ENCODE data around the gene RAC2.

Gene RAC2

GRCh38 chr22:37244114-37244921 is at the start of gene RAC2:
Gene RAC2 (minus strand): TSS chr22:37244269. CDS start chr22:37244148, 121 bp downstream.
- no peak for DNase-seq

- DNase-seq: no peak
Observed at GRCh38 chr22:37293172-37293571, 49.1 kb upstream of the RAC2 start.

- DNase-seq: no peak
Observed at GRCh38 chr22:37292641-37293040, 48.6 kb upstream of the RAC2 start.

GRCh38 chr22:37291559-37292298 is 47.7 kb upstream of the RAC2 start:
- no peak for DNase-seq

GRCh38 chr22:37290737-37291136 is 46.7 kb upstream of the RAC2 start:
- DNase-seq: no peak

- DNase-seq: no peak
Observed at GRCh38 chr22:37289156-37289735, 45.2 kb upstream of the RAC2 start.

- DNase-seq: no peak
Observed at GRCh38 chr22:37288521-37288920, 44.5 kb upstream of the RAC2 start.

- no peak for DNase-seq
Observed at GRCh38 chr22:37287550-37287951, 43.5 kb upstream of the RAC2 start.

- no peak for DNase-seq
Observed at GRCh38 chr22:37285937-37286336, 41.9 kb upstream of the RAC2 start.

- no peak for DNase-seq
Observed at GRCh38 chr22:37284805-37285355, 40.8 kb upstream of the RAC2 start.

GRCh38 chr22:37284126-37284804 is 40.2 kb upstream of the RAC2 start:
- no peak for DNase-seq

GRCh38 chr22:37283393-37283937 is 39.4 kb upstream of the RAC2 start:
- DNase-seq: no peak

GRCh38 chr22:37282385-37282677 is 38.3 kb upstream of the RAC2 start, which contains the start of gene CYTH4:
Gene CYTH4 (plus strand): TSS chr22:37282508. CDS start chr22:37282570, 62 bp downstream.
- no peak for DNase-seq

GRCh38 chr22:37281646-37282384 is 37.7 kb upstream of the RAC2 start:
- no peak for DNase-seq

GRCh38 chr22:37281195-37281594 is 37.1 kb upstream of the RAC2 start:
- no peak for DNase-seq

- no peak for DNase-seq
Observed at GRCh38 chr22:37280718-37281117, 36.6 kb upstream of the RAC2 start.

- DNase-seq: no peak
Observed at GRCh38 chr22:37279331-37280181, 35.5 kb upstream of the RAC2 start.

- DNase-seq: no peak
Observed at GRCh38 chr22:37278261-37278660, 34.2 kb upstream of the RAC2 start.

GRCh38 chr22:37277384-37277783 is 33.3 kb upstream of the RAC2 start:
- DNase-seq: no peak

- no peak for DNase-seq
Observed at GRCh38 chr22:37276776-37277175, 32.7 kb upstream of the RAC2 start.

GRCh38 chr22:37275622-37276021 is 31.6 kb upstream of the RAC2 start:
- no peak for DNase-seq
